Ishikawa (cell line): ENCODE results near the gene MICAL3.

Experiments used
- CREB1 ChIP-seq: IDR thresholded peaks from 2 replicates; pipeline ENCODE4 v1.6.1; 2012; ENCODE audit warnings: low read depth
- EGR1 ChIP-seq: IDR thresholded peaks from 2 replicates; pipeline ENCODE4 v1.6.1; 2012
- EP300 ChIP-seq: IDR thresholded peaks from 2 replicates; pipeline ENCODE4 v1.6.1; 2012; ENCODE audit warnings: borderline replicate concordance
- MAX ChIP-seq: IDR thresholded peaks from 2 replicates; pipeline ENCODE4 v1.6.1; 2012
- REST ChIP-seq: IDR thresholded peaks from 2 replicates; pipeline ENCODE4 v1.6.1; 2012; ENCODE audit warnings: low read depth, mild to moderate bottlenecking
- TAF1 ChIP-seq: IDR thresholded peaks from 2 replicates; pipeline ENCODE4 v1.6.1; 2012; ENCODE audit warnings: low read depth, mild to moderate bottlenecking
- TEAD4 ChIP-seq: IDR thresholded peaks from 2 replicates; pipeline ENCODE4 v1.6.1; 2012

- TF ChIP-seq CREB1, result no peak
- TF ChIP-seq MAX, result no peak
- no peak for TF ChIP-seq TAF1
- TF ChIP-seq REST, result no peak
- no peak for TF ChIP-seq EP300
- TF ChIP-seq EGR1, result no peak
- no peak for TF ChIP-seq TEAD4
Observed at GRCh38 chr22:17907748-17908051, 116.7 kb downstream of the MICAL3 start.
